VCaP (cell line): ENCODE results near the gene ABI3BP.

ENCODE experiments used
- H3K27ac ChIP-seq: fragments of 450-650 bp; 2 replicates; pipeline ENCODE4 v1.5.1; 2017
- CTCF ChIP-seq: fragments of 450-650 bp; conservative IDR thresholded peaks from 2 replicates; pipeline ENCODE4 v1.5.1; 2017; ENCODE audit warnings: mild to moderate bottlenecking, moderate library complexity

Gene ABI3BP

DNA sequence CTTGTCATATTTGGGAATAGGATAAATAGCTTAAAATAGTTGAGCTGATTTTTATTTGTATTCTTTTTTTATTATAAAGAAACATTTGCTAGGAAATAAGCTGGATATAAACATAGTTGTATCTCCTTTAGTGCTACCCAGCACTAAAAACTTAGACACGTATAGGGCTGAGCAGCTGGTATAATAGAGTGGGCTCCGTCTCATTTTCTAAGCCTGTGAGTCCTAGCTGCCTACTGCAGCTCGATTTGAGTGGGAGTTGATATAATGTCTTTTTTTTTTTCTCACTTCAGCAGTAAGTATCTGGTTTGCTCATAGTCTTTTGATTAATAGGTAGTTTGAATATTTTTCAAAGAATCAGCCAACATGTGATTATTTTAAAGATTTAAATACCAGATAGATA is 249.7 kb downstream of the ABI3BP start:
- TF ChIP-seq CTCF, result no peak
- no peak overlapping the region for H3K27ac ChIP-seq

- H3K27ac ChIP-seq, result no peak overlapping the region
- TF ChIP-seq CTCF, result no peak
These were observed 253.0 kb downstream of the ABI3BP start for GRCh38 chr3:100740207-100740606.

DNA sequence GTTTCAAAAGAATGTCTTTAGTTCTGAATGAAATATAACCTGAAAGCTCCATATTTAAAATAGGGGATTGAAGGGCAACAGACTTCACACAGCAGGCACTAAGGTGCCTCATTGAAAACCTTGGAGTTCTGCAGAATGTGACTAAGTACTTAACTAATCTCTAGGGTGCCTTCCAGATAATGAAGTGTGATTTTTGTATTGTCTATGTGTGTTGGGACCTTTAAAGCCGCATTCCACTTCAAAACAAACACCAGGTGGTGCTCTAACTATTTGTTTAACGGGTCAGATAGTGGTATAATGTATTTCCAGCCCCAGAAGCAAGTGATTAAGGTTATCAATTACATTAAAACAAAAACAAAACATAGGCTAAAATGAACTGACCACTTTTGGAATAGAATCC is 255.9 kb downstream of the ABI3BP start:
- H3K27ac ChIP-seq, result no peak overlapping the region
- peak; percentile 65 for TF ChIP-seq CTCF

DNA sequence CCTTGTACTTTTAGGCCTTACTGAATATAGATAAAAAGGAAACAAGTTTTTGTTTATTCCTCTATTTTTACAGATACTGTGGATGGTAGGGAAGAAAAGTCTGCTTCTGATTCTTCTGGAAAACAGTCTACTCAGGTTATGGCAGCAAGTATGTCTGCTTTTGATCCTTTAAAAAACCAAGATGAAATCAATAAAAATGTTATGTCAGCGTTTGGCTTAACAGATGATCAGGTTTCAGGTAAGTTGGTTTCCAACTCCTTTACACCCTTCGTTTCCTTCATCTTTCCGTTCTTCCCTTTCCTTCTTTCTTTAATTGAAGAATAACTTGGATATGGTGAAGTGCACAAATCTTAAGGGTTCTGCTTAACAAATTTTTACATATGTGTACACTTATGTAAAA is 260.8 kb downstream of the ABI3BP start:
- TF ChIP-seq CTCF, result no peak
- H3K27ac ChIP-seq, result no peak overlapping the region

DNA sequence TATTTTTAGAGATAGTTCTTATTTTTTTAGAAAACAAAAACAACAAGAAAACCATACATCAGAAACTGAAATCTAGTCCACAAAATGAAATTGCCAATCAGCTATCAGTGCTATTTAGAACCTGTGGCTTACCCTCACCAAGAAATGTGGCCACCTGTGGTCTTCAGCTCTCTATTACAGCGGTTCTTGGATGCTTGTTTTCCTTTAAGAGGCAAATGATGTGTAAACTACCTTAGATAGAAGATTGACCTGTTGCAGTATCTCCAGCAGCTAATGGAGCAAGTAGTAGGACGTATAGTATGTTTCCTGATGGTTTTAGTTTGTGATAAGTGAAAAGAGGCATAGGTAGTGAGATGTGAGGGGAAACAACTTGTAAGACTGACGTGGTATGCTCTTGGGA is 262.7 kb downstream of the ABI3BP start:
- no peak for TF ChIP-seq CTCF
- no peak overlapping the region for H3K27ac ChIP-seq

DNA sequence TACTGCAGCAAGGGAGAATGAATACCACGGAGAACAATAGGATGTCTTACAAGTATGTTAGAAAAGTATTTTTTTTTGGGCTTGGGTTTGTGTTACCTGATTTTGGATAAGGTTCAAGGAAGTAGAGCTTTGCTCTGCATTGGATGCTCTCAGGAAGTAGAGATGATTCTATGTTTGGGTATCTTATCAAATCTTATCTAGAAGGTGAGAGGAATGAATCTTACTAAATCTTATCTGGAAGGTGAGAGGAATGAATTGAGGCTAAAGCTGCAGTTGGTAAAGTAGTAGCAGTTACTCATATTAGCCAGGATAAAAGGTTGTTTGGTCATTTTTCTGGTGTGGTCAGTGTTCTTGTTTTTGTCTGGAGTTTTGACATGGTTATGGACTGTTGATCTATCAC is 266.5 kb downstream of the ABI3BP start:
- H3K27ac ChIP-seq, result no peak overlapping the region
- TF ChIP-seq CTCF, result no peak

DNA sequence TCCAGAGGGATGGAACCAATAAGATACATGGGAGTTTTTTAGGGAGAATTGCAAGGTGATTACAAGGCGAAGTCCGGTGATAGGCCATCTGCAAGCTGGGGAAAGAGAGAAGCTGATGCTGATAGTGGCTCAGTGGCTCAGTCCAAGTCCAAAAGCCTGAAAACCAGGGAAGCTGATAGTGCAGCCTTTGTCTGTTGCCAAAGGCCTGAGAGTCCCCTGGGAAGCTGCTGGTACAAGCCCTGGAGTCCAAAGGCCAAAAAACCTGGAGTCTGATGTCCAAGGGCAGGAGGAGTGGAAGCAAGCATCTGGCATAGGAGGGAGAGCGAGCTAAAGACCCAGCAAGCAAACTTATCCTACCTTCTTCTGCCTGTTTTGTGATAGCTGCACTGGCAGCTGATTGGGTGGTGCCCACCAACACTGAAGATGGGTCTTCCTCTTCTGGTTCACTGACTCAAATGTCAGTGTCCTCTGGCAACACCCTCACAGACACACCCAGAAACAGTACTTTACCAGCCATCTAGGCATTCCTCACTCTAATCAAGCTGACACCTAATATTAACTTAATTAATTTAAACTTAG is 267.2 kb downstream of the ABI3BP start:
- H3K27ac ChIP-seq, result no peak overlapping the region
- no peak for TF ChIP-seq CTCF
